Fibroblast of the aortic adventitia (primary cell): ENCODE results near the gene SLC2A3. TPM values are rescaled to one million over a fixed set of nuclear protein-coding genes. Genes with fewer than 3 reads are reported as not detected.
A peak's percentile ranks its signal among the peaks of the same experiment; 100 is the strongest.
"Not testable (repeated sequence)": the region's sequence is repeated elsewhere in the genome, so short reads cannot be mapped to it uniquely, and the experiment has no call there.

Source experiments
- DNase-seq: peaks from one replicate; pipeline ENCODE4 v3.0.0-alpha.2; 2010; ENCODE audit warnings: low read depth
- H3K4me3 ChIP-seq: 2 replicates; pipeline ENCODE4 v1.5.1; 2011; ENCODE audit warnings: low read depth, mild to moderate bottlenecking, control low read depth, low read length, moderate library complexity
- total RNA-seq: library from RNA; depleted of rRNA; stranded (reverse); fragments of >200 nt; gene quantifications from 2 replicates; pipeline ENCODE4 v1.2.3, GENCODE V29; 2012; ENCODE audit warnings: low replicate concordance
- TF ChIP-seq, protein P1 (sequence below): IDR thresholded peaks from 2 replicates; pipeline ENCODE4 v1.5.1; 2011; ENCODE audit warnings: mild to moderate bottlenecking, low read length, control low read depth, inconsistent platforms; ENCODE audit not compliant: insufficient read depth

The SLC2A3 gene
- total RNA-seq, 1 donor, result 49.6 TPM

GRCh38 chr12:7916936-7917335 lies 19.1 kb downstream of the SLC2A3 start:
- no peak for DNase-seq
- TF ChIP-seq, protein P1, sequence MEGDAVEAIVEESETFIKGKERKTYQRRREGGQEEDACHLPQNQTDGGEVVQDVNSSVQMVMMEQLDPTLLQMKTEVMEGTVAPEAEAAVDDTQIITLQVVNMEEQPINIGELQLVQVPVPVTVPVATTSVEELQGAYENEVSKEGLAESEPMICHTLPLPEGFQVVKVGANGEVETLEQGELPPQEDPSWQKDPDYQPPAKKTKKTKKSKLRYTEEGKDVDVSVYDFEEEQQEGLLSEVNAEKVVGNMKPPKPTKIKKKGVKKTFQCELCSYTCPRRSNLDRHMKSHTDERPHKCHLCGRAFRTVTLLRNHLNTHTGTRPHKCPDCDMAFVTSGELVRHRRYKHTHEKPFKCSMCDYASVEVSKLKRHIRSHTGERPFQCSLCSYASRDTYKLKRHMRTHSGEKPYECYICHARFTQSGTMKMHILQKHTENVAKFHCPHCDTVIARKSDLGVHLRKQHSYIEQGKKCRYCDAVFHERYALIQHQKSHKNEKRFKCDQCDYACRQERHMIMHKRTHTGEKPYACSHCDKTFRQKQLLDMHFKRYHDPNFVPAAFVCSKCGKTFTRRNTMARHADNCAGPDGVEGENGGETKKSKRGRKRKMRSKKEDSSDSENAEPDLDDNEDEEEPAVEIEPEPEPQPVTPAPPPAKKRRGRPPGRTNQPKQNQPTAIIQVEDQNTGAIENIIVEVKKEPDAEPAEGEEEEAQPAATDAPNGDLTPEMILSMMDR, result no peak
- no peak overlapping the region for H3K4me3 ChIP-seq

- no peak for DNase-seq
- H3K4me3 ChIP-seq, result no peak overlapping the region
- TF ChIP-seq, protein P1, result no peak
Observed at GRCh38 chr12:7915661-7916403, 20.2 kb downstream of the SLC2A3 start.

GRCh38 chr12:7910106-7910505 lies 25.9 kb downstream of the SLC2A3 start:
- not testable (repeated sequence) for DNase-seq, H3K4me3 ChIP-seq

GRCh38 chr12:7907009-7907408 lies 29.0 kb downstream of the SLC2A3 start:
- peak; percentile 46 for DNase-seq
- no peak overlapping the region for H3K4me3 ChIP-seq
- TF ChIP-seq, protein P1, result peak; percentile 42

- DNase-seq, H3K4me3 ChIP-seq: not testable (repeated sequence)
Observed at GRCh38 chr12:7906303-7906702, 29.7 kb downstream of the SLC2A3 start.

GRCh38 chr12:7905600-7906125 lies 30.3 kb downstream of the SLC2A3 start:
- DNase-seq, H3K4me3 ChIP-seq: not testable (repeated sequence)

- peak; percentile 42 for DNase-seq
- TF ChIP-seq, protein P1, result no peak
- no peak overlapping the region for H3K4me3 ChIP-seq
Observed at GRCh38 chr12:7905071-7905470, 30.9 kb downstream of the SLC2A3 start.

GRCh38 chr12:7902416-7902815 lies 33.6 kb downstream of the SLC2A3 start:
- not testable (repeated sequence) for DNase-seq, H3K4me3 ChIP-seq

- TF ChIP-seq, protein P1, result no peak
- peak; percentile 36 for DNase-seq
- H3K4me3 ChIP-seq, result no peak overlapping the region
Observed at GRCh38 chr12:7899755-7900154, 36.2 kb downstream of the SLC2A3 start.

- H3K4me3 ChIP-seq, DNase-seq: not testable (repeated sequence)
Observed at GRCh38 chr12:7896726-7897125, 39.3 kb downstream of the SLC2A3 start.
